Testis (tissue), 3 donors: ENCODE results near the gene KLF8. TPM values are rescaled to one million over a fixed set of nuclear protein-coding genes. Genes with fewer than 3 reads are reported as not detected.

Source experiments
- DNase-seq: peaks from one replicate; pipeline ENCODE4 v3.0.0-alpha.2; 2019
- H3K27ac ChIP-seq, 2 donors: fragments of 200-600 bp; sonication (generic); one replicate each; pipeline ENCODE4 v1.5.1; 2019
- H3K27me3 ChIP-seq: fragments of 200-600 bp; sonication (generic); one replicate; pipeline ENCODE4 v1.5.1; 2019
- H3K36me3 ChIP-seq: fragments of 200-600 bp; sonication (generic); one replicate; pipeline ENCODE4 v1.5.1; 2017; ENCODE audit warnings: low read depth; ENCODE audit errors: missing control alignments
- H3K4me1 ChIP-seq: fragments of 200-600 bp; sonication (generic); one replicate; pipeline ENCODE4 v1.5.1; 2019
- H3K4me3 ChIP-seq, 2 donors: fragments of 200-600 bp; sonication (generic); one replicate each; pipeline ENCODE4 v1.5.1; 2017 to 2019
- H3K9me3 ChIP-seq: fragments of 200-600 bp; sonication (generic); one replicate; pipeline ENCODE4 v1.5.1; 2017
- POLR2A ChIP-seq: fragments of 450-650 bp; IDR thresholded peaks from one replicate; pipeline ENCODE4 v1.6.1; 2017; ENCODE audit warnings: antibody characterized with exemption, mild to moderate bottlenecking, moderate library complexity
- WGBS, 2 donors: methylation state at CpG; one replicate each; pipeline ENCODE4 v1.1.5; 2018; 5-methylcytosine and 5-hydroxymethylcytosine counted together
- intact Hi-C: fragments of 100-400 bp; cut with DNase I; formaldehyde crosslinking; loops from one replicate; pipeline ENCODE4 v1.15.1; 2023; ENCODE audit warnings: low total_unique reads
- polyA plus RNA-seq: library from polyadenylated mRNA; stranded (reverse); fragments of 350-450 nt; fragmentation: Illumina TruSeq; extraction: RNeasy Lipid Tissue Mini Kit (QIAGEN cat#74804); gene quantifications from one replicate; pipeline ENCODE4 v1.2.3, GENCODE V29; 2014; ENCODE audit warnings: low read depth, low replicate concordance; ENCODE audit not compliant: insufficient read depth
- total RNA-seq, 2 donors: library from RNA; depleted of rRNA; stranded (reverse); fragments of >200 nt; gene quantifications; one replicate each; pipeline ENCODE4 v1.2.3, GENCODE V29; 2016
- TF ChIP-seq, protein P1 (sequence below), 3 experiments: fragments of 450-650 bp in 2 of 3; fragments of 200-600 bp in 1 of 3; sonication (generic) in 1 of 3; IDR thresholded peaks; one replicate each; pipeline ENCODE4 v1.5.1; 2016 to 2019; ENCODE audit warnings: antibody characterized with exemption in 3 of 3, mild to moderate bottlenecking in 2 of 3, moderate library complexity in 1 of 3

The KLF8 gene
- total and polyA plus RNA-seq, 3 donors from 2014 or later = 8.0 to 21.4 (median 11.7) TPM

DNA sequence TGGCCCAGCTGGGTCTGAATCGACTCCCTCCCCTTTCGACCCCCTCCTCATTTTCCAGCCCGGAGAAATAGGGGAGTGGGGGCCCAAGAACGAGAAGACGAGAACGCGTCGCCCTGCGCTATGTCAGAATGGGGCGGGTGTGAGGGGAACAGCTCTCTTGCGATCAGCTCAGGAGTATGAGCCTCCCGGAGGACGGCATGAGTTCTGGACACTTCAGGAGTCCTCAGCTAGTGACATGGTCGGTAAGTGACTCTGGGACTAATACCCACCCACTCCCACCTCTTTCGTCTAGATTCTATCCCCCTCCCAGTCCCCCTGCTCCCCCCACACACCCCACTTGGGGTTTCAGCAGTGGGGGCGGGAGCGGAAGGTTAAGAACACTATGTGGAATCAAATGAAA is 944 bp downstream of the KLF8 start:
- TF ChIP-seq, protein P1, sequence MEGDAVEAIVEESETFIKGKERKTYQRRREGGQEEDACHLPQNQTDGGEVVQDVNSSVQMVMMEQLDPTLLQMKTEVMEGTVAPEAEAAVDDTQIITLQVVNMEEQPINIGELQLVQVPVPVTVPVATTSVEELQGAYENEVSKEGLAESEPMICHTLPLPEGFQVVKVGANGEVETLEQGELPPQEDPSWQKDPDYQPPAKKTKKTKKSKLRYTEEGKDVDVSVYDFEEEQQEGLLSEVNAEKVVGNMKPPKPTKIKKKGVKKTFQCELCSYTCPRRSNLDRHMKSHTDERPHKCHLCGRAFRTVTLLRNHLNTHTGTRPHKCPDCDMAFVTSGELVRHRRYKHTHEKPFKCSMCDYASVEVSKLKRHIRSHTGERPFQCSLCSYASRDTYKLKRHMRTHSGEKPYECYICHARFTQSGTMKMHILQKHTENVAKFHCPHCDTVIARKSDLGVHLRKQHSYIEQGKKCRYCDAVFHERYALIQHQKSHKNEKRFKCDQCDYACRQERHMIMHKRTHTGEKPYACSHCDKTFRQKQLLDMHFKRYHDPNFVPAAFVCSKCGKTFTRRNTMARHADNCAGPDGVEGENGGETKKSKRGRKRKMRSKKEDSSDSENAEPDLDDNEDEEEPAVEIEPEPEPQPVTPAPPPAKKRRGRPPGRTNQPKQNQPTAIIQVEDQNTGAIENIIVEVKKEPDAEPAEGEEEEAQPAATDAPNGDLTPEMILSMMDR (IDR thresholded peaks at IDR 0.05) = no peak
- no peak for TF ChIP-seq POLR2A
- Histone ChIP-seq H3K4me3 (peak overlapping the region; percentile 55 to 63), H3K9me3 (no peaks in the 10 kb centered on the region), H3K36me3 (no peaks in the 10 kb centered on the region), H3K27ac (peak overlapping the region; percentile 72 to 86), H3K4me1 (no peaks in the 10 kb centered on the region), H3K27me3 (no peaks in the 10 kb centered on the region)
- intact Hi-C loops = no loop called here
- 1 to 13% methylated on average over 3 to 17 of the region's 17 CpGs for WGBS, 2 donors
- peak; percentile 22 for DNase-seq

DNA sequence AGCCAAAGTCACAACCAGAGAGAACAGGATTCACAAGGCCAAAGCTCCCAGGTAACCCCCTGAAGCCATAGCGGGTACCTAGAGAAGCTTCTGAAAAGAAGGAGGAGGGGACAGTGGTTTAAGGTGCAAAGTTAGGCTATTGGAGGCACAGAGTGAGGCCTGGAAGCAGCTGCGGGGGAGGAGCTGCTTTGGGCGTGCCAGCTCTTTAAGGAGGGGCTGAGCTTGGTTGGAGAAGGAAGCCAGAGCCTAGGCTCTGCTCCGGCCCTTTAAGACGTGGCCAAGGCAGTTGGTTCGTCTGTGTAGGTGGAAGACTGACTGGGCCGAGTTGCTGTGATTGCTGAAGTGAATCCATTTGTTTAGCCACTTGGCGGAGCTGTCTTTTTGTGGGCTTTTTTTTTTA is 1.5 kb downstream of the KLF8 start:
- 0 to 2% methylated on average over 7 to 8 of the region's 8 CpGs for WGBS, 2 donors
- intact Hi-C loops = no loop called here
- peak; percentile 79 for DNase-seq
- no peaks in the 10 kb centered on the region for H3K4me1 ChIP-seq
- peak overlapping the region; percentile 72 to 86 for H3K27ac ChIP-seq
- no peaks in the 10 kb centered on the region for H3K9me3 ChIP-seq
- no peaks in the 10 kb centered on the region for H3K36me3 ChIP-seq
- TF ChIP-seq POLR2A = no peak
- TF ChIP-seq, protein P1 (IDR thresholded peaks at IDR 0.05) = no peak
- H3K4me3 ChIP-seq = peak overlapping the region; percentile 55 to 63
- no peaks in the 10 kb centered on the region for H3K27me3 ChIP-seq

DNA sequence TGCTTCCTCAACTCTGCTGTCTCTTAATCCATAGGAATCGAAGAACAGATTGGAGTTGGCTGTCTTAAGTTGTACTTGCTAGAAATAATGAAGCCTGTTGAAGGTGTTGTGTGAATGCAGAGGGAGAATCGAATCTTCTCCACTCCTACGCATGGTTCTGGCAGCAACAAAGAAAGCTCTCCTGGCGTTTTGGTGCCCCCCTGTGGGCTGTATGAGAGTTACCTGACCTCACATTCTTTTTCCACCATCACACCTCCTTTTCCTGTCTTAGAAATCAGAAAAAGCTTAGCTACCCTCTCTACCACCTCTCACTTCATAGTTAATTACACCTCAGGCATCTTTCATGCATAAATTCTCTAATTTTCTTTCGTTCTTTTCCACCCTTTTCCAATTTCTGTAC is 16.3 kb downstream of the KLF8 start:
- no peak overlapping the region for H3K27ac ChIP-seq
- peak; percentile 57 for DNase-seq
- no peaks in the 10 kb centered on the region for H3K36me3 ChIP-seq
- H3K9me3 ChIP-seq = no peaks in the 10 kb centered on the region
- no peaks in the 10 kb centered on the region for H3K27me3 ChIP-seq
- 1 to 8% methylated on average over 5 of the region's 5 CpGs for WGBS, 2 donors
- H3K4me3 ChIP-seq = no peak overlapping the region
- intact Hi-C loops = no loop called here
- H3K4me1 ChIP-seq = no peaks in the 10 kb centered on the region
- TF ChIP-seq, protein P1 (IDR thresholded peaks at IDR 0.05) = peak; percentile 32 to 44 (median 44)
- TF ChIP-seq POLR2A = no peak

DNA sequence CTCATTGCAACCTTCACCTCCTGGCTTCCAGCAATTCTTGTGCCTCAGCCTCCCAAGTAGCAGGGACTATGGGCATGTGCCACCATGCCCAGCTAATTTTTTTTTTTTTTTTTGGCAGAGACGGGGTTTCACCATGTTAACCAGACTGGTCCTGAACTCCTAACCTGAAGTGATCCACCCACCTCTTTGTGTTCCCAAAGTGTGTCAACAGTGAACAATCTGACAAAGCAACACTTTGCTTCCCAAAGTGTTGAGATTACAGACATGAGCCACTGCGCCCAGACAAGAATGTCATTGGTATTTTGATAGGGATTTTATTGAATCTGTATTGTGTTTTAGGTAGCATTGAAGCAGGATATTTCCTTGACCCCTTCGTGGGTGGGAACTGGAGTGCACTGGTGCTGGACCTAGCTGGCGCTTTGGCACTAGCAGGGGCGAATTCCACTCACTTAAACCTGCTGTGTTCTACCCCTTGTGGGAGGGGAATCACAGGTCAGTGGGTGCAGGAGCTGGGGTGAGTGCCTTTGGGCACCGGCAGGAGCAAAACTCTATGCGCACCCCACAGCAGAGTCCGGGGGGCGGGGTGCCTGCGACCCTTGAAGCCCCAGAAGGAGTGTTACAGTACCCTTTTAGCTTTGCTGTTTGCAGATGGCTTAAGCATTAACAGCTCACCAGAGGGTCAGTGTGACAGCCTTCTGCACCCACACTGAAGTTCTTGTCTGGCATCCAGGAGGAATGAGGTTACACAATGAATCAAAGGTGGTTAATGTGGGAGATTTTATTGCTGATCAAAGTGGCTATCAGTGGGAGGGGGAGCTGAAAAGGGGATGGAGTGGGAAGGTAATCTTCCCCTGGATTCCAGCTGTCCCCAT is 21.9 kb downstream of the KLF8 start:
- intact Hi-C loops = no loop called here
- H3K9me3 ChIP-seq = no peaks in the 10 kb centered on the region
- no peak overlapping the region for H3K4me3 ChIP-seq
- no peak overlapping the region for H3K27ac ChIP-seq
- TF ChIP-seq, protein P1 (IDR thresholded peaks at IDR 0.05) = no peak
- TF ChIP-seq POLR2A = no peak
- no peak for DNase-seq
- no peaks in the 10 kb centered on the region for H3K4me1 ChIP-seq
- 96 to 97% methylated on average over 5 to 9 of the region's 10 CpGs for WGBS, 2 donors
- H3K36me3 ChIP-seq = no peaks in the 10 kb centered on the region
- H3K27me3 ChIP-seq = no peaks in the 10 kb centered on the region
